Brain microvascular endothelial cell (primary cell): ENCODE results near the gene SDK1.

Source experiments
- DNase-seq: peaks from one replicate; pipeline ENCODE4 v3.0.0-alpha.2; 2020
- H3K27ac ChIP-seq: fragments of 250-450 bp; sonication (Bioruptor Pico); 2 replicates; pipeline ENCODE4 v1.5.1; 2020; ENCODE audit warnings: mild to moderate bottlenecking, moderate library complexity
- H3K27me3 ChIP-seq: fragments of 250-450 bp; sonication (Bioruptor Pico); replicated peaks from 2 replicates; pipeline ENCODE4 v1.5.1; 2020; ENCODE audit warnings: mild to moderate bottlenecking
- H3K36me3 ChIP-seq: fragments of 250-450 bp; sonication (Bioruptor Pico); replicated peaks from 2 replicates; pipeline ENCODE4 v1.5.1; 2020; ENCODE audit warnings: mild to moderate bottlenecking
- H3K4me3 ChIP-seq: 2 replicates; pipeline ENCODE4 v1.5.1; 2011; ENCODE audit warnings: low read depth, mild to moderate bottlenecking, control low read depth, low read length, moderate library complexity
- CTCF ChIP-seq: IDR thresholded peaks from 2 replicates; pipeline ENCODE4 v1.5.1; 2011; ENCODE audit warnings: low read depth, mild to moderate bottlenecking, moderate library complexity, low read length, control low read depth, inconsistent platforms; ENCODE audit errors: missing control alignments
- in situ Hi-C: cut with HindIII; loops from 2 replicates; pipeline ENCODE4 v1.10.0; 2017; ENCODE audit warnings: low sequenced_read_pairs, low pct_ligation_motif_present

Gene SDK1

GRCh38 chr7:4265676-4266075, 964.6 kb downstream of the SDK1 start:
- Histone ChIP-seq H3K27ac (no peak overlapping the region), H3K27me3 (no peaks in the 10 kb centered on the region), H3K36me3 (no peaks in the 10 kb centered on the region), H3K4me3 (no peak overlapping the region)
- no peak for TF ChIP-seq CTCF
- no peak for DNase-seq
- in situ Hi-C loops = no loop called here

GRCh38 chr7:4266270-4267040, 965.4 kb downstream of the SDK1 start:
- Histone ChIP-seq H3K36me3 (no peaks in the 10 kb centered on the region), H3K27ac (no peak overlapping the region), H3K4me3 (no peak overlapping the region), H3K27me3 (no peaks in the 10 kb centered on the region)
- TF ChIP-seq CTCF = no peak
- in situ Hi-C loops = no loop called here
- no peak for DNase-seq

GRCh38 chr7:4267341-4268039, 966.4 kb downstream of the SDK1 start:
- in situ Hi-C loops = no loop called here
- DNase-seq = no peak
- no peak for TF ChIP-seq CTCF
- Histone ChIP-seq H3K27me3 (no peaks in the 10 kb centered on the region), H3K27ac (no peak overlapping the region), H3K36me3 (no peaks in the 10 kb centered on the region), H3K4me3 (no peak overlapping the region)

DNA sequence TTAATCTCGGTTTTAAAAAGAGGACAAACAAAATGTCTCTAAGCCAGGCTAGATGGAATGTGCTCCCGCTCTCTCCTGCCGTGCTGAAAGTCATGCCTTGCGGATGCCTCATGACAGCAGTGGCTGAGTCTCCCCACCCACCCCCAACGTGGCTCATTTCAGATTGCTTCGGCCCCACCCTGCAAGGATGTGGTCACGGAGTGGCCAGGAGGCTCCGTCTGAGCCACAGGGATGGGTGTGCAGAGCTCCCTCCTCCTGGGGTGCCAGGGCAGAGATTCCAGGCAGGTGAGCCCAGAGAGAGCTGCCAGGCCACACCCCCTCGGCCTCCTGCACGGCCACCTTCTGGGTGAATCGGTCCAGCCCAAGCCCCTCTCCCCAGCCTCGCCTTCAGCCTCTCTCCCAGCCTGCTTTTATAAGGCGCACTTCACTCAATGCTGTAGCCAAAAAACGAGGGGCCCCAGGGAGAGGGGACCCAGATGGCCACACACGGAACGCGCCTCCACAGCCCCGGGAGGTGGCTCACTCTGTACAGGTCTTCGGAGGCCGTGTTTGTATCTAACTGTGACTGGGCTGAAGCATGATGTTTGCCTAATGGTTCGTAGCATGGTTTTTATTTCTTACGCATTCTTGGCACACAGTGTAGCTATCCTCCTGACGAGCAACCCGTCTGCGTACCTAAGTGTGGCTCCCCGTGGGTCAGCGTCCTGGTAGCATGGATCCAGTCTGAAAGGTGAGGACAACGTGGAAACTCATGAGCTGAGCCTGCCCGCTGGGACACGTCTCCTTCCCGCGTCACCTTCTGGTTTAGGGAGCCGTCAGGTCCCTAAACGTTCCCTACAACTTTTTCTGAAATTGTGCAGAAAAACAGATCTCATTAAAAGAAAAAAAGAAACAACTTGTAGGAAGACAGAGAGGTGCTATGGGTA, 967.3 kb downstream of the SDK1 start:
- DNase-seq = no peak
- Histone ChIP-seq H3K27ac (no peak overlapping the region), H3K36me3 (no peaks in the 10 kb centered on the region), H3K4me3 (no peak overlapping the region), H3K27me3 (no peaks in the 10 kb centered on the region)
- in situ Hi-C loops = no loop called here
- TF ChIP-seq CTCF = no peak

DNA sequence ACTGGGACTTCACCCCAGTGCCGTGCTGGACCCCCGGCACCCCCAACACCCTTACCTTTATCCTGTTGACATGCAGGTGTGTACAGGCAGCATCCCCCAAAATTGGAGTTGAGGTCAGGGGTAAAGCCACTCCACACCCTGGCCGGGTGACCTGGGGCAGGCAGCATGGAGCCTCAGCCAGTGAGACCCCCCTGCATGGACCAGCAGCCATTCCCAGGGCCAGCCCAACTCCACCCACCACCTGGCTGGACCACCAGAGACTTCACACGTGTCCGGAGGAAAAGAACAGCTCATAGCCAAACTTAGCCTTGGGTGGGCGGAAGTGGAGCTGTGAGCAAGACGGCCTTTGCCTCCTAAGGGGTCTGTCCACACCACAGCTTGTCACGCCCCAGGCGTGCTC, 968.0 kb downstream of the SDK1 start:
- no peak for TF ChIP-seq CTCF
- Histone ChIP-seq H3K36me3 (no peaks in the 10 kb centered on the region), H3K27me3 (no peaks in the 10 kb centered on the region), H3K4me3 (no peak overlapping the region), H3K27ac (no peak overlapping the region)
- in situ Hi-C loops = no loop called here
- DNase-seq = no peak
